KG1 (cell line): ENCODE measurements around the gene PRKCZ.
"Not testable (repeated sequence)": the region's sequence is repeated elsewhere in the genome, so short reads cannot be mapped to it uniquely, and the experiment has no call there.

ENCODE experiments used
- DNase-seq: peaks from one replicate; lab custom pipeline; 2025; lab: John Stamatoyannopoulos, UW

Gene PRKCZ

GRCh38 chr1:2119886-2120285 lies 69.7 kb downstream of the PRKCZ start:
- DNase-seq, result no peak

- no peak for DNase-seq
These were observed 71.0 kb downstream of the PRKCZ start for GRCh38 chr1:2121101-2121691.

GRCh38 chr1:2121794-2122193 lies 71.6 kb downstream of the PRKCZ start:
- DNase-seq, result not testable (repeated sequence)

- DNase-seq, result no peak
These were observed 74.4 kb downstream of the PRKCZ start for GRCh38 chr1:2124446-2125198.

GRCh38 chr1:2125350-2126211 lies 75.4 kb downstream of the PRKCZ start:
- DNase-seq, result no peak

GRCh38 chr1:2126331-2127186 lies 76.3 kb downstream of the PRKCZ start:
- DNase-seq, result peak; percentile 27

GRCh38 chr1:2127187-2128145 lies 77.3 kb downstream of the PRKCZ start:
- no peak for DNase-seq

- no peak for DNase-seq
These were observed 78.1 kb downstream of the PRKCZ start for GRCh38 chr1:2128189-2128901.

GRCh38 chr1:2129256-2129943 lies 79.2 kb downstream of the PRKCZ start:
- DNase-seq, result no peak

GRCh38 chr1:2130156-2130555 lies 79.9 kb downstream of the PRKCZ start:
- no peak for DNase-seq

- DNase-seq, result no peak
These were observed 80.7 kb downstream of the PRKCZ start for GRCh38 chr1:2130871-2131289.

GRCh38 chr1:2132222-2133038 lies 82.2 kb downstream of the PRKCZ start:
- no peak for DNase-seq

- DNase-seq, result peak; percentile 67
These were observed 83.0 kb downstream of the PRKCZ start for GRCh38 chr1:2133039-2133878.

- DNase-seq, result no peak
These were observed 83.6 kb downstream of the PRKCZ start for GRCh38 chr1:2133879-2134215.

GRCh38 chr1:2134266-2134620 lies 84.0 kb downstream of the PRKCZ start:
- no peak for DNase-seq

- no peak for DNase-seq
These were observed 84.6 kb downstream of the PRKCZ start for GRCh38 chr1:2134621-2135307.

- DNase-seq, result no peak
These were observed 85.2 kb downstream of the PRKCZ start for GRCh38 chr1:2135441-2135841.
